Measurements from ENCODE around the gene NUMBL. TPM values are rescaled to one million over a fixed set of nuclear protein-coding genes. Genes with fewer than 3 reads are reported as not detected.

NUMBL gene
- total and polyA plus RNA-seq, 9 of the 15 experiments (the other 6 are each of a cell fraction or from before 2014, with no cell fraction given), result 0.39 to 38.6 (median 6.6) TPM

DNA sequence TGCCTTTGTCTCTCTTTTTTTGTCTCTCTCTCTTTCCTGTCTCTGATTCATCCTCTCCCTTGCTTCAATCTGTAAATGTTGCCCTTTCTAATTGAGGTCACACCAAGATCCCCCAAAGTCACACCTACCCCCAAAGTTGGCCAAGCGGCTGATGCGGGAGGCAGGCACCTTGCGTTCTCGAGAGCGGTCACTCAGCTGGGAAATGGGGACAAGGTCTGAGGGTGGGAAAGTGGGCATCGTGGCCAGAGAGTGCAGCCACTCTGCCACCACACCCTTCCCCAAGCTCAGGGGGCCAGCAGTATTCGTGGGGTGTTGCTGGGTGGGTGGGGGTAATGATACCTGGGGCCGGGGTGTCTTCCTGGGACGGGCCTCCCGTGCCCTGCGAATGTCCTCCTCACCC, 23.5 kb upstream of the NUMBL start (continued):
- TF ChIP-seq, protein P1, sequence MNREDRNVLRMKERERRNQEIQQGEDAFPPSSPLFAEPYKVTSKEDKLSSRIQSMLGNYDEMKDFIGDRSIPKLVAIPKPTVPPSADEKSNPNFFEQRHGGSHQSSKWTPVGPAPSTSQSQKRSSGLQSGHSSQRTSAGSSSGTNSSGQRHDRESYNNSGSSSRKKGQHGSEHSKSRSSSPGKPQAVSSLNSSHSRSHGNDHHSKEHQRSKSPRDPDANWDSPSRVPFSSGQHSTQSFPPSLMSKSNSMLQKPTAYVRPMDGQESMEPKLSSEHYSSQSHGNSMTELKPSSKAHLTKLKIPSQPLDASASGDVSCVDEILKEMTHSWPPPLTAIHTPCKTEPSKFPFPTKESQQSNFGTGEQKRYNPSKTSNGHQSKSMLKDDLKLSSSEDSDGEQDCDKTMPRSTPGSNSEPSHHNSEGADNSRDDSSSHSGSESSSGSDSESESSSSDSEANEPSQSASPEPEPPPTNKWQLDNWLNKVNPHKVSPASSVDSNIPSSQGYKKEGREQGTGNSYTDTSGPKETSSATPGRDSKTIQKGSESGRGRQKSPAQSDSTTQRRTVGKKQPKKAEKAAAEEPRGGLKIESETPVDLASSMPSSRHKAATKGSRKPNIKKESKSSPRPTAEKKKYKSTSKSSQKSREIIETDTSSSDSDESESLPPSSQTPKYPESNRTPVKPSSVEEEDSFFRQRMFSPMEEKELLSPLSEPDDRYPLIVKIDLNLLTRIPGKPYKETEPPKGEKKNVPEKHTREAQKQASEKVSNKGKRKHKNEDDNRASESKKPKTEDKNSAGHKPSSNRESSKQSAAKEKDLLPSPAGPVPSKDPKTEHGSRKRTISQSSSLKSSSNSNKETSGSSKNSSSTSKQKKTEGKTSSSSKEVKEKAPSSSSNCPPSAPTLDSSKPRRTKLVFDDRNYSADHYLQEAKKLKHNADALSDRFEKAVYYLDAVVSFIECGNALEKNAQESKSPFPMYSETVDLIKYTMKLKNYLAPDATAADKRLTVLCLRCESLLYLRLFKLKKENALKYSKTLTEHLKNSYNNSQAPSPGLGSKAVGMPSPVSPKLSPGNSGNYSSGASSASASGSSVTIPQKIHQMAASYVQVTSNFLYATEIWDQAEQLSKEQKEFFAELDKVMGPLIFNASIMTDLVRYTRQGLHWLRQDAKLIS (CRISPR knock-in tag; IDR thresholded peaks at IDR 0.05), result no peak
- TF ChIP-seq ESRRB (CRISPR knock-in tag; IDR thresholded peaks at IDR 0.05; ENCODE audit: borderline replicate concordance), result no peak
- TF ChIP-seq ADNP (tag; IDR thresholded peaks at IDR 0.05), result no peak
- no peak for TF ChIP-seq KHSRP (IDR thresholded peaks at IDR 0.05)
- TF ChIP-seq, protein P2, sequence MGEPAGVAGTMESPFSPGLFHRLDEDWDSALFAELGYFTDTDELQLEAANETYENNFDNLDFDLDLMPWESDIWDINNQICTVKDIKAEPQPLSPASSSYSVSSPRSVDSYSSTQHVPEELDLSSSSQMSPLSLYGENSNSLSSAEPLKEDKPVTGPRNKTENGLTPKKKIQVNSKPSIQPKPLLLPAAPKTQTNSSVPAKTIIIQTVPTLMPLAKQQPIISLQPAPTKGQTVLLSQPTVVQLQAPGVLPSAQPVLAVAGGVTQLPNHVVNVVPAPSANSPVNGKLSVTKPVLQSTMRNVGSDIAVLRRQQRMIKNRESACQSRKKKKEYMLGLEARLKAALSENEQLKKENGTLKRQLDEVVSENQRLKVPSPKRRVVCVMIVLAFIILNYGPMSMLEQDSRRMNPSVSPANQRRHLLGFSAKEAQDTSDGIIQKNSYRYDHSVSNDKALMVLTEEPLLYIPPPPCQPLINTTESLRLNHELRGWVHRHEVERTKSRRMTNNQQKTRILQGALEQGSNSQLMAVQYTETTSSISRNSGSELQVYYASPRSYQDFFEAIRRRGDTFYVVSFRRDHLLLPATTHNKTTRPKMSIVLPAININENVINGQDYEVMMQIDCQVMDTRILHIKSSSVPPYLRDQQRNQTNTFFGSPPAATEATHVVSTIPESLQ (CRISPR knock-in tag; IDR thresholded peaks at IDR 0.05), result no peak
- no peak for TF ChIP-seq YBX1 (IDR thresholded peaks at IDR 0.05)
- TF ChIP-seq NBN (IDR thresholded peaks at IDR 0.05; ENCODE audit: low read depth), result no peak
- TF ChIP-seq MEF2A (IDR thresholded peaks at IDR 0.05; ENCODE audit: control insufficient read depth, low read depth, low read length), result no peak

All from K562 (cell line).